Measurements from ENCODE around the gene ABTB2. TPM values are rescaled to one million over a fixed set of nuclear protein-coding genes. Genes with fewer than 3 reads are reported as not detected.

The ABTB2 gene
- total RNA-seq, 1 experiment from 2014 or later, result 5.5 TPM

GRCh38 chr11:34381775-34382174 lies 24.0 kb upstream of the ABTB2 start:
- no peaks in the 10 kb centered on the region for H3K79me1 ChIP-seq (ENCODE audit: insufficient read depth, low read depth, low read length, poor library complexity, severe bottlenecking)
- peaks cover 5 to 10% (median 9%) of the 10 kb centered on the region in 3 experiments for H3K36me3 Mint-ChIP-seq (ENCODE audit: insufficient read depth in 1 of 3, low read depth in 3 of 3)
- no peak overlapping the region for H3K23ac ChIP-seq (ENCODE audit: insufficient read length, low read depth, low read length)
- H4K8ac ChIP-seq (replicated peaks; ENCODE audit: insufficient read length, low read depth, low read length), result no peak overlapping the region
- WGBS (ENCODE audit: extremely low coverage, insufficient read length, low lambda C conversion rate), result no CpG with 5 or more reads among the region's 1 CpG
- H4K5ac ChIP-seq (ENCODE audit: insufficient read length, low read depth, low read length), result no peak overlapping the region
- H3K9me3 ChIP-seq (ENCODE audit: control insufficient read depth, low read depth, low read length), result no peaks in the 10 kb centered on the region
- no peak overlapping the region for H2AFZ ChIP-seq (ENCODE audit: low read length)
- no peak overlapping the region for H4K91ac ChIP-seq (ENCODE audit: insufficient read length, low read depth, low read length)
- peaks cover 17 to 18% of the 10 kb centered on the region in 2 experiments for H3K9me3 Mint-ChIP-seq
- H3K4me2 ChIP-seq (ENCODE audit: insufficient read depth, insufficient read length, low read length), result no peak overlapping the region
- no peak overlapping the region for H3K56ac ChIP-seq (ENCODE audit: insufficient read length, low read depth, low read length)
- no peaks in the 10 kb centered on the region for H3K4me1 Mint-ChIP-seq
- no peak overlapping the region for H3T11ph ChIP-seq (ENCODE audit: low read length)
- DNase-seq, result no peak
- no peaks in the 10 kb centered on the region for H3K79me2 ChIP-seq (ENCODE audit: insufficient read depth, low read length)
- no peak overlapping the region for H3K27ac Mint-ChIP-seq
- H3K4me1 ChIP-seq (ENCODE audit: insufficient read depth, low read length), result no peaks in the 10 kb centered on the region
- H3K18ac ChIP-seq (ENCODE audit: insufficient read length, low read depth, low read length), result no peak overlapping the region
- H3K4me3 Mint-ChIP-seq, result no peak overlapping the region
- H3K9ac ChIP-seq (ENCODE audit: extremely low read depth, insufficient read length, low read length), result no peak overlapping the region
- H2BK20ac ChIP-seq (ENCODE audit: low read depth, low read length, poor library complexity, severe bottlenecking), result no peak overlapping the region
- no peak overlapping the region for H2BK5ac ChIP-seq (ENCODE audit: insufficient read length, low read length)
- no peak overlapping the region for H3K14ac ChIP-seq (ENCODE audit: insufficient read depth, low read length)
- no peak for TF ChIP-seq CTCF (conservative IDR thresholded peaks at IDR 0.05)
- H4K20me1 ChIP-seq (ENCODE audit: control insufficient read depth, insufficient read depth, insufficient read length), result no peaks in the 10 kb centered on the region
- H3K27me3 Mint-ChIP-seq (ENCODE audit: low read depth), result no peaks in the 10 kb centered on the region; the same call in 1 of the 2 replicates
- no peak overlapping the region for H2BK15ac ChIP-seq (ENCODE audit: low read depth, low read length)
- no peak overlapping the region for H2AK5ac ChIP-seq (ENCODE audit: insufficient read length, low read length)
- H3K27ac ChIP-seq (ENCODE audit: insufficient read length, low read depth, low read length), result no peak overlapping the region
- H2BK12ac ChIP-seq (ENCODE audit: insufficient read length, low read depth, low read length), result no peak overlapping the region
- H3K27me3 ChIP-seq (ENCODE audit: insufficient read depth, low read length), result no peaks in the 10 kb centered on the region
- H2BK120ac ChIP-seq (ENCODE audit: low read depth, low read length, poor library complexity, severe bottlenecking), result no peak overlapping the region
- no peaks in the 10 kb centered on the region for H3K23me2 ChIP-seq (ENCODE audit: insufficient read length, low read depth, low read length, poor library complexity, severe bottlenecking)
- H3K4ac ChIP-seq (ENCODE audit: low read depth, low read length), result no peak overlapping the region
